Transverse colon (tissue), 4 donors: ENCODE data around the gene UBE2S. TPM values are rescaled to one million over a fixed set of nuclear protein-coding genes. Genes with fewer than 3 reads are reported as not detected.
A peak's percentile ranks its signal among the peaks of the same experiment; 100 is the strongest.

Experiments
- DNase-seq: peaks from one replicate; pipeline ENCODE4 v3.0.0-alpha.2; 2019
- H3K27ac ChIP-seq, 4 donors: fragments of 200-600 bp; sonication (generic); 2 replicates each; pipeline ENCODE4 v1.5.1; 2016 to 2018; ENCODE audit warnings: inconsistent platforms in 4 of 4
- H3K27me3 ChIP-seq: fragments of 200-600 bp; sonication (generic); 2 replicates; pipeline ENCODE4 v1.5.1; 2017; ENCODE audit warnings: inconsistent platforms
- H3K36me3 ChIP-seq, 4 donors: fragments of 200-600 bp; sonication (generic); 2 replicates each; pipeline ENCODE4 v1.5.1; 2017 to 2019; ENCODE audit warnings: inconsistent platforms in 4 of 4
- H3K4me1 ChIP-seq, 4 donors: fragments of 200-600 bp; sonication (generic); 2 replicates each; pipeline ENCODE4 v1.5.1; 2017 to 2020; ENCODE audit warnings: inconsistent platforms in 4 of 4
- H3K4me3 ChIP-seq, 4 donors: fragments of 200-600 bp; sonication (generic); 1 replicate in 1 of 4; 2 replicates in 3 of 4; pipeline versions ENCODE4 v1.5.1 to v1.6.1; 2017 to 2019; ENCODE audit warnings: inconsistent platforms in 4 of 4
- H3K9me3 ChIP-seq, 2 donors: fragments of 200-600 bp; sonication (generic); 2 replicates each; pipeline ENCODE4 v1.5.1; 2017 to 2019; ENCODE audit warnings: inconsistent platforms in 2 of 2
- EP300 ChIP-seq: sonication (generic); formaldehyde crosslinking; IDR thresholded peaks from one replicate; pipeline ENCODE4 v1.6.1; 2017; ENCODE audit warnings: antibody characterized with exemption, low read depth
- POLR2A ChIP-seq: fragments of 450-650 bp; IDR thresholded peaks from one replicate; pipeline ENCODE4 v1.6.1; 2016; ENCODE audit warnings: antibody characterized with exemption, mild to moderate bottlenecking, moderate library complexity
- POLR2AphosphoS5 ChIP-seq, 3 donors: sonication (generic); formaldehyde crosslinking; IDR thresholded peaks; one replicate each; pipeline ENCODE4 v1.6.1; 2016; ENCODE audit warnings: antibody characterized with exemption in 3 of 3
- WGBS, 2 donors: methylation state at CpG; one replicate each; pipeline ENCODE4 v1.1.5; 2018; ENCODE audit warnings: low coverage in 1 of 2; 5-methylcytosine and 5-hydroxymethylcytosine counted together
- in situ Hi-C, 4 donors: fragments of 200-750 bp; cut with MboI; loops; one replicate each; pipeline versions ENCODE4 v1.15.0 to v1.15.1; 2017; ENCODE audit warnings: low sequenced_read_pairs in 3 of 4, low pct_ligation_motif_present in 1 of 4, low pct_unique_long_range_greater_than_20kb in 1 of 4
- intact Hi-C: fragments of 100-400 bp; cut with DNase I; formaldehyde crosslinking; loops from one replicate; pipeline ENCODE4 v1.15.1; 2023; ENCODE audit warnings: low total_unique reads
- total RNA-seq, 4 donors: library from RNA; depleted of rRNA; stranded (reverse); fragments of >200 nt; gene quantifications; one replicate each; pipeline ENCODE4 v1.1.0, GENCODE V29; 2016
- TF ChIP-seq, protein P1 (sequence below), 5 experiments: fragments of 200-600 bp in 3 of 5; fragments of 450-650 bp in 2 of 5; sonication (generic) in 3 of 5; IDR thresholded peaks; 1 replicate in 2 of 5; 2 replicates in 3 of 5; pipeline ENCODE4 v1.5.1; 2016 to 2017; ENCODE audit warnings: antibody characterized with exemption in 5 of 5, inconsistent platforms in 3 of 5, mild to moderate bottlenecking in 2 of 5, moderate library complexity in 1 of 5

The UBE2S gene
- total RNA-seq, 4 donors from 2014 or later = 12.4 to 40.8 (median 18.1) TPM

GRCh38 chr19:55407800-55408532 lies 378 bp upstream of the UBE2S start:
- TF ChIP-seq EP300 (no peak), POLR2AphosphoS5 (IDR thresholded peaks at IDR 0.05) (no peak), POLR2A (peak; percentile 89)
- TF ChIP-seq, protein P1, sequence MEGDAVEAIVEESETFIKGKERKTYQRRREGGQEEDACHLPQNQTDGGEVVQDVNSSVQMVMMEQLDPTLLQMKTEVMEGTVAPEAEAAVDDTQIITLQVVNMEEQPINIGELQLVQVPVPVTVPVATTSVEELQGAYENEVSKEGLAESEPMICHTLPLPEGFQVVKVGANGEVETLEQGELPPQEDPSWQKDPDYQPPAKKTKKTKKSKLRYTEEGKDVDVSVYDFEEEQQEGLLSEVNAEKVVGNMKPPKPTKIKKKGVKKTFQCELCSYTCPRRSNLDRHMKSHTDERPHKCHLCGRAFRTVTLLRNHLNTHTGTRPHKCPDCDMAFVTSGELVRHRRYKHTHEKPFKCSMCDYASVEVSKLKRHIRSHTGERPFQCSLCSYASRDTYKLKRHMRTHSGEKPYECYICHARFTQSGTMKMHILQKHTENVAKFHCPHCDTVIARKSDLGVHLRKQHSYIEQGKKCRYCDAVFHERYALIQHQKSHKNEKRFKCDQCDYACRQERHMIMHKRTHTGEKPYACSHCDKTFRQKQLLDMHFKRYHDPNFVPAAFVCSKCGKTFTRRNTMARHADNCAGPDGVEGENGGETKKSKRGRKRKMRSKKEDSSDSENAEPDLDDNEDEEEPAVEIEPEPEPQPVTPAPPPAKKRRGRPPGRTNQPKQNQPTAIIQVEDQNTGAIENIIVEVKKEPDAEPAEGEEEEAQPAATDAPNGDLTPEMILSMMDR (IDR thresholded peaks at IDR 0.05) = no peak
- intact Hi-C loops (loop anchor here (2.0 kb wide), 1 partner anchor 67 kb away; no protein-coding TSS in a partner anchor), in situ Hi-C loops (loop anchor here in 2 of 4 donors (25.0 kb wide), 1 partner anchor 121 kb away; the partner anchor contains the start of genes BRSK1 (in 2 of the 2) and HSPBP1 (in 2 of the 2))
- no peaks in the 10 kb centered on the region for H3K9me3 ChIP-seq
- H3K4me3 ChIP-seq = peak overlapping the region; percentile 97 to 100 (median 99)
- peak overlapping the region; percentile 97 to 100 (median 98) for H3K27ac ChIP-seq
- H3K36me3 ChIP-seq = peaks cover 0 to 6% (median 0%) of the 10 kb centered on the region in 4 donors
- no peaks in the 10 kb centered on the region for H3K27me3 ChIP-seq
- peaks cover 0 to 27% (median 21%) of the 10 kb centered on the region in 4 donors for H3K4me1 ChIP-seq
- WGBS, 2 donors = 0% methylated on average over 58 of the region's 72 CpGs; no CpG with 5 or more reads in 1 of the 2 donors
- DNase-seq = peak; percentile 98

DNA sequence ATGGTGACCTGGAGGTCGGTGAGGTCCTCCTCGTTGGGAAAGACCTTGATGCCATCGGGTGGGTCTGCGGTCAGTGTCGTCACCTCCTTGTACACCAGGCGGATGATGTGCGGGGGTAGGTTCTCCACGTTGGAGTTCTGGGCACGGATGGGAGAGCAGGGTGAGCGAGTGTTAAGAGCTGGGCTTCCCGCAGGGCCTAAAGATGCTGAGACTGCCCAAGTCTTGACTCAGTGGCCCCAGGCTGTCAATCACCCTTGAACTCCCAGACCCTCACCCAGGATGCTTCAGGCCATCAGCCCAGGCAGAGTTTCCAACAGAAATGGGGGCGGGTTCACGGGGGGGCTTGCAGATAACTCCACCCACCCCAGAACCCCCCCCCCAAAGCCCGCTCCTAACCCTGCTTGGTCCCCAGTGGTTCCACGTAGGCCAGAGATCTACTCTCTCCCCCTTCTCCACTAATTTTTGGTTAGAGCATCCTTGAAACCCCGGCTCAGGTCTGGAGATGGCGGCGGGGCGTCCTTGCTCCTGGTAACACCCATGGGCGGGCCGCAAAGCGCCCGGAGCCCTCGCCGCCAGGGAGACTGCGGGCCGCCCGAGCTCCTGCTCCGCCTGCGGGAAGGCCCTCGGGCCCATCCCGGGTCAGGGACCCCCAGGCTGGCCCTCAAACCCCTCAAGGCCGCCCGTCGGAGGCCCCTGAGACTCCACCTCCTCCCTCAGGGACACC lies 600 bp downstream of the UBE2S start:
- peak overlapping the region; percentile 97 to 100 (median 98) for H3K27ac ChIP-seq
- no peaks in the 10 kb centered on the region for H3K27me3 ChIP-seq
- peaks cover 0 to 27% (median 21%) of the 10 kb centered on the region in 4 donors for H3K4me1 ChIP-seq
- intact Hi-C loops (loop anchor here (2.0 kb wide), 1 partner anchor 66 kb away; no protein-coding TSS in a partner anchor), in situ Hi-C loops (loop anchor here in 2 of 4 donors (25.0 kb wide), 1 partner anchor 120 kb away; the partner anchor contains the start of genes BRSK1 (in 2 of the 2) and HSPBP1 (in 2 of the 2))
- no peak for TF ChIP-seq EP300
- TF ChIP-seq, protein P1 (IDR thresholded peaks at IDR 0.05) = no peak
- H3K9me3 ChIP-seq = no peaks in the 10 kb centered on the region
- H3K36me3 ChIP-seq = peaks cover 0 to 7% (median 0%) of the 10 kb centered on the region in 4 donors
- DNase-seq = peak; percentile 51
- WGBS, 2 donors = 52 to 59% methylated on average over 10 to 12 of the region's 35 CpGs
- H3K4me3 ChIP-seq = peak overlapping the region; percentile 97 to 100 (median 99)

DNA sequence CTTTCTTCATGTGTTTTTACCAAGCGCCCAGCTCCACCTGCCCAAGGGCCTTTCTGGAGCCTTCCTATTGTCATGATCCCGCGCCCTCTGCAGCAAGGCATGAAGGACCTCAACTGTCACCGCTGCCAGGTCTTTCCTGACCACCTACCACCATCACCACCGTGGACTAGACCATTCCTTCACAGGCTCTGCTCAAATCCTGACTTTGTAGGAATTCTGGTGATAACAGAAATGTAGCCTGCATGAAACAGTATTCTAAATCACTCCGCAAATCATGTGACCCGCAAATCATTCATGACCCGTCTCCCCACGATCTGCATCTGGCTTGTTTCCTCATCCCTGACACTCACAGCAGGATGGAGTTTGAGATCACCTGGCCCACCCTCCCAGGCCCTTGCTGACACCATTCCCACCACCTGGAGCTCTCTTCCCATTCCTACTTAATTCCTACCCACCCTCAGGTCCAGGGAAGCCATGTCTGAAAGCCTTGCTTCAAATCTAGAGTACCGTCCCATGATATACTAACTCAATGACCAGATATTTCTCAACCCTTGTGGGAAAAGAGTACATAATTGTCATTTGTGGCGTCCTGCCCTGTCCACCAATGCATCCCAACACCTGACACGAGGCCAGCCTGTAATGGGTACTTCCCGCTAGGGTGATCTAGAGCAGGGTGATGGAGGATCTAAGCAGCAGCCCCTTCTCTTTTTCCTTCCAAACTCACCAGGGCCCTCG lies 1.3 kb downstream of the UBE2S start:
- peak overlapping the region in 3 of 4 donors; percentile 97 to 100 (median 99) for H3K4me3 ChIP-seq
- H3K27me3 ChIP-seq = no peaks in the 10 kb centered on the region
- in situ Hi-C loops (loop anchor here in 2 of 4 donors (25.0 kb wide), 1 partner anchor 119 kb away; the partner anchor contains the start of genes BRSK1 (in 2 of the 2) and HSPBP1 (in 2 of the 2)), intact Hi-C loops (loop anchor here (2.0 kb wide), 1 partner anchor 65 kb away; no protein-coding TSS in a partner anchor)
- peaks cover 0 to 11% (median 0%) of the 10 kb centered on the region in 4 donors for H3K36me3 ChIP-seq
- H3K9me3 ChIP-seq = no peaks in the 10 kb centered on the region
- H3K27ac ChIP-seq = peak overlapping the region in 3 of 4 donors; percentile 98 to 100 (median 99)
- no peak for TF ChIP-seq POLR2A
- TF ChIP-seq POLR2AphosphoS5 (IDR thresholded peaks at IDR 0.05) = no peak
- TF ChIP-seq EP300 = no peak
- TF ChIP-seq, protein P1 (IDR thresholded peaks at IDR 0.05) = no peak
- no peak for DNase-seq
- peaks cover 0 to 27% (median 21%) of the 10 kb centered on the region in 4 donors for H3K4me1 ChIP-seq
- 79 to 83% methylated on average over 5 to 14 of the region's 14 CpGs for WGBS, 2 donors
